ENCODE data around the gene AKAP17A.
A peak's percentile ranks its signal among the peaks of the same experiment; 100 is the strongest.
"Not testable (repeated sequence)": the region's sequence is repeated elsewhere in the genome, so short reads cannot be mapped to it uniquely, and the experiment has no call there.

Gene AKAP17A

GRCh38 chrX:1609311-1609710, 17.9 kb downstream of the AKAP17A start:
- no peak for DNase-seq (ENCODE audit: low spot score)

- DNase-seq (ENCODE audit: low spot score) = no peak
These were observed 18.4 kb downstream of the AKAP17A start for GRCh38 chrX:1609762-1610161.

GRCh38 chrX:1610166-1610565, 18.8 kb downstream of the AKAP17A start:
- DNase-seq (ENCODE audit: low spot score) = peak; percentile 52

- no peak for DNase-seq (ENCODE audit: low spot score)
These were observed 19.3 kb downstream of the AKAP17A start for GRCh38 chrX:1610736-1611135.

- DNase-seq (ENCODE audit: low spot score) = no peak
These were observed 21.4 kb downstream of the AKAP17A start for GRCh38 chrX:1612641-1613286.

GRCh38 chrX:1614927-1615326, 23.5 kb downstream of the AKAP17A start, which contains the start of gene ASMT:
Gene ASMT, plus strand, starts transcription at chrX:1615059. Its CDS starts 141 bp downstream, at chrX:1615200.
- no peak for DNase-seq (ENCODE audit: low spot score)

- DNase-seq (ENCODE audit: low spot score) = no peak
These were observed 27.3 kb downstream of the AKAP17A start for GRCh38 chrX:1618689-1619088.

- no peak for DNase-seq (ENCODE audit: low spot score)
These were observed 32.3 kb downstream of the AKAP17A start for GRCh38 chrX:1623691-1624090.

GRCh38 chrX:1624158-1624860, 32.9 kb downstream of the AKAP17A start:
- DNase-seq (ENCODE audit: low spot score) = not testable (repeated sequence)

GRCh38 chrX:1624861-1625215, 33.4 kb downstream of the AKAP17A start:
- DNase-seq (ENCODE audit: low spot score) = not testable (repeated sequence)

GRCh38 chrX:1629244-1629643, 37.8 kb downstream of the AKAP17A start:
- no peak for DNase-seq (ENCODE audit: low spot score)

GRCh38 chrX:1646009-1646408, 54.6 kb downstream of the AKAP17A start:
- DNase-seq (ENCODE audit: low spot score) = no peak

GRCh38 chrX:1649621-1650020, 58.2 kb downstream of the AKAP17A start:
- DNase-seq (ENCODE audit: low spot score) = no peak
